Heart left ventricle (tissue), 13 donors: Measurements from ENCODE around the gene NAALADL2.

ENCODE experiments used
- CTCF ChIP-seq, 12 donors: fragments of 200-600 bp; sonication (generic) in 4 of 12; IDR thresholded peaks; one replicate each; pipeline versions ENCODE4 v1.5.0 to v1.8.0; 2018 to 2022; ENCODE audit warnings: antibody characterized with exemption in 12 of 12, mild to moderate bottlenecking in 5 of 12
- POLR2A ChIP-seq, 2 donors: fragments of 450-650 bp; IDR thresholded peaks; one replicate each; pipeline ENCODE4 v1.6.1; 2017; ENCODE audit warnings: antibody characterized with exemption in 2 of 2, mild to moderate bottlenecking in 2 of 2, moderate library complexity in 2 of 2
- donor health status: ischemic (EF 13 %, LVEDD 7.1; RV severe dilation, severe dysfunction).
- donor health status: DM: no; HTN: yes; CAD: no.
- donor health status: DM: no; HTN: no; CAD: no.
- donor health status: ischemic (EF 25% LVEDD 6.9; RV normal size, moderate dysfunction).
- donor health status: ischemic (EF 25% LVEDD 5.7; RV mildly dilated, moderate dysfunction).
- donor health status: ischemic (EF 35%, LVEDD 5.7; RV mildly dilated, moderate dysfunction).
- donor health status: nonischemic (EF 11% LVEDD 7.7; RV severe dilation, severe dysfunction).
- donor health status: DM: yes; HTN: yes; CAD: no.
- donor health status: PGD.
- donor health status: ischemic (EF 29% LVEDD 5.4; RV normal size, mild dysfunction).
- donor health status: nonischemic (EF 23%, LVEDD 6.1; RV moderate dilation, normal function).

GRCh38 chr3:175398676-175399075 lies 539.5 kb downstream of the NAALADL2 start:
- no peak for TF ChIP-seq CTCF (IDR thresholded peaks at IDR 0.05)
- no peak for TF ChIP-seq POLR2A (IDR thresholded peaks at IDR 0.05)
